B cell (primary cell): ENCODE data around the gene QRICH2. TPM values are rescaled to one million over a fixed set of nuclear protein-coding genes. Genes with fewer than 3 reads are reported as not detected.
"Not testable (repeated sequence)": the region's sequence is repeated elsewhere in the genome, so short reads cannot be mapped to it uniquely, and the experiment has no call there.

Experiments used
- ATAC-seq: fragments of 200-7000 bp; cut with Tn5 transposase; one replicate; pipeline ENCODE4 v1.10.0; 2021; ENCODE audit warnings: low read depth, mild to moderate bottlenecking, moderate number of reproducible peaks, moderate library complexity
- CTCF ChIA-PET: fragments of 350-600 bp; sonication (Branson Sonifier 250); formaldehyde crosslinking; loops from one replicate; lab custom pipeline; 2021; ENCODE audit warnings: antibody characterized with exemption, inconsistent platforms; lab: Charles Lee
- POLR2A ChIA-PET: fragments of 350-600 bp; sonication (Branson Sonifier 250); formaldehyde crosslinking; loops from one replicate; lab custom pipeline; 2021; ENCODE audit warnings: antibody characterized with exemption; lab: Charles Lee
- DNase-seq: peaks from one replicate; pipeline ENCODE4 v3.0.0; 2013
- H2AFZ ChIP-seq: 2 replicates; pipeline ENCODE4 v1.6.1; 2012; ENCODE audit warnings: mild to moderate bottlenecking, low read depth, low read length; ENCODE audit not compliant: insufficient read depth, poor library complexity, severe bottlenecking
- H3K27ac ChIP-seq, 2 donors: 1 replicate in 1 of 2; 2 replicates in 1 of 2; pipeline ENCODE4 v1.5.1; 2012 to 2013; ENCODE audit warnings: low read length in 2 of 2, mild to moderate bottlenecking in 2 of 2, moderate library complexity in 1 of 2
- H3K27me3 ChIP-seq, 4 experiments: fragments of 200-600 bp in 1 of 4; sonication (generic) in 1 of 4; replicated peaks in 1 of 4; 1 replicate in 2 of 4; 2 replicates in 2 of 4; pipeline versions ENCODE4 v1.6.1 to v1.7.0; 2013 to 2016; ENCODE audit warnings: low read length in 3 of 4, mild to moderate bottlenecking in 2 of 4, mixed read lengths in 1 of 4, moderate library complexity in 1 of 4; ENCODE audit not compliant: insufficient read depth in 4 of 4, control insufficient read depth in 3 of 4; ENCODE audit errors: control extremely low read depth in 1 of 4
- H3K36me3 ChIP-seq, 2 experiments: replicated peaks in 1 of 2; 1 replicate in 1 of 2; 2 replicates in 1 of 2; pipeline versions ENCODE4 v1.6.1 to v1.7.1; 2013; ENCODE audit warnings: low read length in 1 of 2; ENCODE audit not compliant: insufficient read depth in 2 of 2, control insufficient read depth in 1 of 2; ENCODE audit errors: control extremely low read depth in 1 of 2, extremely low read depth in 1 of 2
- H3K4me1 ChIP-seq, 2 donors: fragments of 200-600 bp in 1 of 2; sonication (generic) in 1 of 2; 1 replicate in 1 of 2; 2 replicates in 1 of 2; pipeline versions ENCODE4 v1.5.1 to v1.6.1; 2013 to 2017; ENCODE audit warnings: low read length in 2 of 2; ENCODE audit not compliant: control insufficient read depth in 2 of 2, insufficient read depth in 2 of 2
- H3K4me2 ChIP-seq: replicated peaks from 2 replicates; pipeline ENCODE3; 2012; ENCODE audit warnings: mild to moderate bottlenecking, low read depth, low read length; ENCODE audit not compliant: poor library complexity, severe bottlenecking
- H3K4me3 ChIP-seq, 5 experiments: fragments of 200-600 bp in 1 of 5; sonication (generic) in 1 of 5; 1 replicate in 3 of 5; 2 replicates in 2 of 5; pipeline versions ENCODE4 v1.5.1 to v1.7.0; 2011 to 2016; ENCODE audit warnings: low read length in 4 of 5, mild to moderate bottlenecking in 4 of 5, low read depth in 2 of 5, control low read depth in 1 of 5, moderate library complexity in 1 of 5; ENCODE audit not compliant: insufficient read depth in 1 of 5; ENCODE audit errors: control extremely low read depth in 1 of 5, extremely low read depth in 1 of 5
- H3K79me2 ChIP-seq: fragments of 200-600 bp; sonication (generic); one replicate; pipeline ENCODE4 v1.6.0; 2016; ENCODE audit warnings: low read length; ENCODE audit not compliant: control insufficient read depth, insufficient read depth
- H3K9ac ChIP-seq: fragments of 200-600 bp; sonication (generic); 2 replicates; pipeline ENCODE4 v1.6.1; 2017; ENCODE audit warnings: mild to moderate bottlenecking, low read length, moderate library complexity
- H3K9me3 ChIP-seq, 3 donors: one replicate each; pipeline versions ENCODE4 v1.6.1 to v1.7.1; 2013; ENCODE audit warnings: low read length in 2 of 3; ENCODE audit not compliant: control insufficient read depth in 2 of 3, insufficient read depth in 1 of 3; ENCODE audit errors: control extremely low read depth in 1 of 3
- H4K20me1 ChIP-seq: 2 replicates; pipeline ENCODE4 v1.6.0; 2012; ENCODE audit warnings: mild to moderate bottlenecking, low read length; ENCODE audit not compliant: insufficient read depth, control insufficient read depth, poor library complexity, severe bottlenecking
- H3K27ac Mint-ChIP-seq: one replicate; pipeline ENCODE4 v1.8.0; 2021; ENCODE audit warnings: mixed read lengths
- H3K27me3 Mint-ChIP-seq: one replicate; pipeline ENCODE4 v1.8.0; 2021; ENCODE audit warnings: mixed read lengths
- H3K4me1 Mint-ChIP-seq: one replicate; pipeline ENCODE4 v1.8.0; 2021; ENCODE audit warnings: mixed read lengths
- H3K4me3 Mint-ChIP-seq: one replicate; pipeline ENCODE4 v1.8.0; 2021; ENCODE audit warnings: mixed read lengths
- H3K9me3 Mint-ChIP-seq: one replicate; pipeline ENCODE4 v1.8.0; 2022; ENCODE audit warnings: mixed read lengths; ENCODE audit not compliant: insufficient read depth
- EZH2 ChIP-seq: IDR thresholded peaks from 2 replicates; pipeline ENCODE4 v1.6.1; 2012; ENCODE audit warnings: borderline replicate concordance, low read depth, mild to moderate bottlenecking, moderate library complexity, low read length; ENCODE audit not compliant: insufficient read depth, poor library complexity, severe bottlenecking
- WGBS: methylation state at CpG from one replicate; pipeline ENCODE4 v1.1.5; 2013; ENCODE audit warnings: missing lambda C conversion rate; ENCODE audit not compliant: insufficient coverage; 5-methylcytosine and 5-hydroxymethylcytosine counted together
- intact Hi-C: fragments of 100-400 bp; cut with micrococcal nuclease; formaldehyde crosslinking; loops from one replicate; pipeline ENCODE4 v1.10.0; 2022
- polyA plus RNA-seq: library from polyadenylated mRNA; depleted of rRNA; stranded (reverse); fragments of >200 nt; gene quantifications from 2 replicates; pipeline ENCODE4 v1.2.3, GENCODE V29; 2012
- total RNA-seq, 2 donors: library from RNA; stranded (reverse); fragments of 120-200 nt in 1 of 2; gene quantifications; 1 replicate in 1 of 2; 2 replicates in 1 of 2; pipeline versions ENCODE4 v1.2.3 to v1.2.4, GENCODE V29; 2013 to 2022
- TF ChIP-seq, protein P1 (sequence below): fragments of 200-600 bp; IDR thresholded peaks from one replicate; pipeline ENCODE4 v1.8.0; 2022; ENCODE audit warnings: antibody characterized with exemption, mild to moderate bottlenecking

Gene QRICH2
- total and polyA plus RNA-seq, 2 donors (not counting 1 experiment from before 2014, with no cell fraction given) = 4.4 to 4.5 TPM

DNA sequence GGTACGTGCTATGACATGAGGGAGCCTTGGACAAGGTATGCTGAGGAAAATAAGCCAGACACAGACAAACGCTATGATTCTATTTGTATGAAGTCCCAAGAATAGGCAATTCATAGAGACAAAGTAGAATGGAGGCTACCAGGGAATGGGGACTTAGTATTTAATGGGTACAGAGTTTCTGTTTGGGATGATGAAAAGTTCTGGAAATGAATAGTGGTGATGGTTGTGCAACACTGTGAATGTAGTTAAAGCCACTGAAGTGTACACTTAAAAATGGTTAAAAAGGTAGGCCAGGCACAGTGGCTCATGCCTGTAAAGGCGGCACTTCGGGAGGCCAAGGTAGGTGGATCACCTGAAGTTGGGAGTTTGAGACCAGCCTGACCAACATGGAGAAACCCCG, 42.4 kb upstream of the QRICH2 start:
- Mint-ChIP-seq H3K27me3 (no peaks in the 10 kb centered on the region), H3K4me1 (peaks cover 21% of the 10 kb centered on the region), H3K4me3 (no peak overlapping the region), H3K27ac (no peak overlapping the region), H3K9me3 (no peaks in the 10 kb centered on the region)
- intact Hi-C loops = loop anchor here (5.0 kb wide), 1 partner anchor 792 kb away; the partner anchor contains the start of gene SEC14L1
- Histone ChIP-seq H3K4me3 (no peak overlapping the region), H3K27me3 (no peaks in the 10 kb centered on the region), H3K36me3 (peaks cover 4 to 17% of the 10 kb centered on the region in 2 experiments), H2AFZ (no peak overlapping the region), H3K9me3 (no peaks in the 10 kb centered on the region), H3K27ac (no peak overlapping the region), H3K4me1 (peaks cover 7 to 16% of the 10 kb centered on the region in 2 donors), H3K79me2 (peaks cover 30% of the 10 kb centered on the region), H3K9ac (no peak overlapping the region), H3K4me2 (no peak overlapping the region), H4K20me1 (no peaks in the 10 kb centered on the region)
- TF ChIP-seq EZH2 = no peak
- TF ChIP-seq, protein P1, sequence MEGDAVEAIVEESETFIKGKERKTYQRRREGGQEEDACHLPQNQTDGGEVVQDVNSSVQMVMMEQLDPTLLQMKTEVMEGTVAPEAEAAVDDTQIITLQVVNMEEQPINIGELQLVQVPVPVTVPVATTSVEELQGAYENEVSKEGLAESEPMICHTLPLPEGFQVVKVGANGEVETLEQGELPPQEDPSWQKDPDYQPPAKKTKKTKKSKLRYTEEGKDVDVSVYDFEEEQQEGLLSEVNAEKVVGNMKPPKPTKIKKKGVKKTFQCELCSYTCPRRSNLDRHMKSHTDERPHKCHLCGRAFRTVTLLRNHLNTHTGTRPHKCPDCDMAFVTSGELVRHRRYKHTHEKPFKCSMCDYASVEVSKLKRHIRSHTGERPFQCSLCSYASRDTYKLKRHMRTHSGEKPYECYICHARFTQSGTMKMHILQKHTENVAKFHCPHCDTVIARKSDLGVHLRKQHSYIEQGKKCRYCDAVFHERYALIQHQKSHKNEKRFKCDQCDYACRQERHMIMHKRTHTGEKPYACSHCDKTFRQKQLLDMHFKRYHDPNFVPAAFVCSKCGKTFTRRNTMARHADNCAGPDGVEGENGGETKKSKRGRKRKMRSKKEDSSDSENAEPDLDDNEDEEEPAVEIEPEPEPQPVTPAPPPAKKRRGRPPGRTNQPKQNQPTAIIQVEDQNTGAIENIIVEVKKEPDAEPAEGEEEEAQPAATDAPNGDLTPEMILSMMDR = no peak
- no peak for ATAC-seq
- CTCF ChIA-PET = interaction anchor here (0.6 kb wide), 1 partner anchor 85 kb away, joined by 3 read pairs; no protein-coding TSS in a partner anchor
- WGBS = 100% methylated on average over 4 of the region's 5 CpGs
- DNase-seq = no peak
- POLR2A ChIA-PET = no interaction called here

DNA sequence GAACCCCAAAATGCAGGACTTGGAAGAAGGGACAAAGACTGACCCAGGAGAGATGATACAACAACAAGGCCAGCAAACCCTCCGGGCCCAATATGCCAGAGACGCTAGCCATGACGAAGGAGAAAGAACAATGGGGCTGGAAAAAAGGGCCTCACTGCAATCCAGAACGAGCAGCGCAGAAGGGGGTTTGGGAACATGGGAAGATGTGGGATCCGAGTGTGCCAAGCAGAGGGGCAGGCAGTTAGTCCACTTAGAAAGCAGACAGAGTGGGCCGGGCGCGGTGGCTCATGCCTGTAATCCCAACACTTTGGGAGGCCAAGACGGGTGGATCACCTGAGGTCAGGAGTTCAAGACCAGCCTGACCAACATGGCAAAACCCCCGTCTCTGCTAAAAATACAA, 38.9 kb upstream of the QRICH2 start:
- Histone ChIP-seq H3K36me3 (peaks cover 8 to 17% of the 10 kb centered on the region in 2 experiments), H3K79me2 (peaks cover 23% of the 10 kb centered on the region)
- H2AFZ ChIP-seq, H3K4me2 ChIP-seq, H3K27me3 ChIP-seq, CTCF ChIA-PET, H3K9me3 Mint-ChIP-seq, H3K27me3 Mint-ChIP-seq, ATAC-seq, H3K4me3 ChIP-seq, H3K27ac Mint-ChIP-seq, DNase-seq, H3K9me3 ChIP-seq, H3K9ac ChIP-seq, H3K4me1 ChIP-seq, POLR2A ChIA-PET, H4K20me1 ChIP-seq, H3K4me3 Mint-ChIP-seq, H3K4me1 Mint-ChIP-seq, intact Hi-C loops, H3K27ac ChIP-seq: not testable (repeated sequence)
- WGBS = 98% methylated on average over 11 of the region's 11 CpGs
